SK-N-SH treated with all-trans-retinoic acid at 6 μM for 48 hours (cell line): ENCODE measurements around the gene DEPDC5.

Experiments used
- ARNTL ChIP-seq: fragments of 450-650 bp; formaldehyde crosslinking; IDR thresholded peaks from 2 replicates; pipeline ENCODE4 v1.5.0; 2020; ENCODE audit warnings: low read depth, mild to moderate bottlenecking, moderate library complexity, borderline replicate concordance
- CREB5 ChIP-seq: fragments of 250-450 bp; sonication (Bioruptor Pico); IDR thresholded peaks from 2 replicates; pipeline ENCODE4 v1.5.1; 2020; ENCODE audit warnings: low read depth, mild to moderate bottlenecking, moderate library complexity
- CSDC2 ChIP-seq: fragments of 250-450 bp; sonication (Bioruptor Pico); IDR thresholded peaks from 2 replicates; pipeline ENCODE4 v1.5.0; 2020; ENCODE audit warnings: mild to moderate bottlenecking, moderate library complexity
- OSR1 ChIP-seq: fragments of 250-450 bp; sonication (Bioruptor Pico); IDR thresholded peaks from 2 replicates; pipeline ENCODE4 v1.8.0; 2022; ENCODE audit warnings: moderate library complexity, mild to moderate bottlenecking, inconsistent platforms
- POU6F1 ChIP-seq: fragments of 250-450 bp; sonication (Bioruptor Pico); IDR thresholded peaks from 2 replicates; pipeline ENCODE4 v1.8.0; 2021; ENCODE audit warnings: low read depth, mild to moderate bottlenecking, moderate library complexity, borderline replicate concordance
- SNAI2 ChIP-seq: fragments of 250-450 bp; sonication (Bioruptor Pico); IDR thresholded peaks from 2 replicates; pipeline ENCODE4 v1.5.0; 2020; ENCODE audit warnings: mild to moderate bottlenecking, moderate library complexity
- TSHZ2 ChIP-seq: fragments of 250-450 bp; sonication (Bioruptor Pico); IDR thresholded peaks from 2 replicates; pipeline ENCODE4 v1.5.0; 2020; ENCODE audit warnings: mild to moderate bottlenecking, moderate library complexity
- ZFP3 ChIP-seq: fragments of 250-450 bp; sonication (Bioruptor Pico); IDR thresholded peaks from 2 replicates; pipeline ENCODE4 v1.5.0; 2020; ENCODE audit warnings: mild to moderate bottlenecking, moderate library complexity
- ZFP30 ChIP-seq: fragments of 450-650 bp; formaldehyde crosslinking; IDR thresholded peaks from 2 replicates; pipeline ENCODE4 v1.5.0; 2022; ENCODE audit warnings: mild to moderate bottlenecking, moderate library complexity

- TF ChIP-seq ARNTL (CRISPR knock-in tag) (no peak), ZFP3 (CRISPR knock-in tag) (no peak), SNAI2 (CRISPR knock-in tag) (no peak), CREB5 (no peak), CSDC2 (CRISPR knock-in tag) (no peak), POU6F1 (CRISPR knock-in tag) (no peak), OSR1 (CRISPR knock-in tag) (no peak), TSHZ2 (CRISPR knock-in tag) (no peak), ZFP30 (CRISPR knock-in tag) (no peak)
These were observed 11.7 kb upstream of the DEPDC5 start for GRCh38 chr22:31742115-31742514.
